DND-41 (cell line): ENCODE measurements around the gene CCDC63.

ENCODE experiments used
- ATAC-seq: fragments of 200-7000 bp; cut with Tn5 transposase; 3 replicates; pipeline ENCODE4 v1.9.1; 2021; ENCODE audit warnings: low read depth; ENCODE audit not compliant: insufficient read depth
- DNase-seq: peaks from one replicate; pipeline ENCODE4 v3.0.0-alpha.2; 2020
- H2AFZ ChIP-seq: 2 replicates; pipeline ENCODE4 v1.6.0; 2012; ENCODE audit warnings: low read depth, low read length
- H3K27ac ChIP-seq: 2 replicates; pipeline ENCODE4 v1.5.1; 2012; ENCODE audit warnings: low read length, inconsistent platforms
- H3K27me3 ChIP-seq: fragments of 200-600 bp; sonication (generic); 2 replicates; pipeline ENCODE4 v1.6.0; 2012; ENCODE audit warnings: low read length, mild to moderate bottlenecking, inconsistent platforms; ENCODE audit not compliant: insufficient read depth, poor library complexity
- H3K36me3 ChIP-seq: 2 replicates; pipeline ENCODE4 v1.5.1; 2012; ENCODE audit warnings: low read length, inconsistent platforms; ENCODE audit not compliant: insufficient read depth
- H3K4me1 ChIP-seq: 2 replicates; pipeline ENCODE4 v1.5.1; 2012; ENCODE audit warnings: mild to moderate bottlenecking, low read length; ENCODE audit not compliant: insufficient read depth
- H3K4me2 ChIP-seq: 2 replicates; pipeline ENCODE4 v1.6.0; 2012; ENCODE audit warnings: mild to moderate bottlenecking, moderate library complexity, low read length, inconsistent platforms; ENCODE audit not compliant: insufficient read depth
- H3K4me3 ChIP-seq, 2 experiments: fragments of 200-600 bp in 1 of 2; shearing (Covaris generic) in 1 of 2; 2 replicates each; pipeline ENCODE4 v1.5.1; 2012 to 2016; ENCODE audit warnings: inconsistent platforms in 2 of 2, low read length in 2 of 2, mild to moderate bottlenecking in 2 of 2, low read depth in 1 of 2, moderate library complexity in 1 of 2
- H3K79me2 ChIP-seq: 2 replicates; pipeline ENCODE4 v1.6.0; 2012; ENCODE audit warnings: low read length, inconsistent platforms; ENCODE audit not compliant: insufficient read depth
- H3K9ac ChIP-seq: 2 replicates; pipeline ENCODE4 v1.6.0; 2012; ENCODE audit warnings: low read depth, mild to moderate bottlenecking, inconsistent platforms, low read length, moderate library complexity
- H3K9me3 ChIP-seq: 2 replicates; pipeline ENCODE4 v1.5.1; 2012; ENCODE audit warnings: low read length, moderate library complexity, mild to moderate bottlenecking, inconsistent platforms; ENCODE audit not compliant: insufficient read depth, severe bottlenecking
- H4K20me1 ChIP-seq: 2 replicates; pipeline ENCODE4 v1.6.0; 2012; ENCODE audit warnings: low read length; ENCODE audit not compliant: insufficient read depth
- EZH2 ChIP-seq: IDR thresholded peaks from 3 replicates; pipeline ENCODE4 v1.6.1; 2012; ENCODE audit warnings: borderline replicate concordance, low read depth, mild to moderate bottlenecking, moderate library complexity, low read length, inconsistent platforms; ENCODE audit not compliant: severe bottlenecking
- TF ChIP-seq, protein P1 (sequence below): IDR thresholded peaks from 2 replicates; pipeline ENCODE4 v1.5.1; 2012; ENCODE audit warnings: borderline replicate concordance, low read length, moderate library complexity, mild to moderate bottlenecking; ENCODE audit not compliant: poor library complexity, severe bottlenecking; ENCODE audit errors: extremely low read depth

The CCDC63 gene

DNA sequence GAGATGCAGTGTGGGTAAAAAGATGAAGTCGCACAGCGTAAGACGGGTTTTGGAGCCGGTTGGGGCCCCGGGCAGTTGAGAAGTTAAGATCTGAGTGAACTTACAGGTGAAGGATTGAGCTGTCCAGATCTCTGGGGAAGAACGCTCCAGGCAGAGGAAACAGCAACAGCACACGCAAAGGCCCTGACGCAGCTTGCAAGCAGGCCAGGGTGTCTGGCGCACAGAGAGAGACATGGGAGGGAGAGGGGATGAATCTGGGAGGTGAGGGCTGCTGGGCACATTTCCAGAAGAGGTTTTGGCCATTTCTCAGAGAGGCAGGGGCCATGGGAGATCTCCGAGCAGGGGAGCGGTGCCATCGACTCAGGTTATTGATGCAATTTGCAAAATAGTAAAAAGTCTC is 42.6 kb downstream of the CCDC63 start:
- Histone ChIP-seq H3K4me3 (no peak overlapping the region), H4K20me1 (no peaks in the 10 kb centered on the region), H3K27me3 (no peaks in the 10 kb centered on the region)

DNA sequence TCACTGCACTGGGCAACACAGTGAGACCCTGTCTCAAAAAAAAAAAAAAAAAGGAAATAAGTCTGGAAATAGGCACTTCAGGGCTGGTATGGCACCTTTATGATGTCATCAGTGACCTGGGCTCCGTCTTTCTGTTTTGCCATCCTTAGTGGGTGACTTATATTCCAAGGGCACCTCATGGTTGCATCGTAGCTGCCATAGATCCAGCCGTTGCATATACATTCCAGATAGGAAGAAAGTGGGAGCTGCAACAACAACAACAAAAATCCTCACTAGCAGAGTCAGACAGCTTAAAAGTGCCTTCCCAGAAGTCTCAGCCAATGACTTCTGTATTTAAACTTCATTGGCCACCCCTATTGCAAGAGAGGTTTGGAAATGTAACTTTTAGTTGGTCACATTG is 47.2 kb downstream of the CCDC63 start:
- no peak for TF ChIP-seq EZH2
- TF ChIP-seq, protein P1, sequence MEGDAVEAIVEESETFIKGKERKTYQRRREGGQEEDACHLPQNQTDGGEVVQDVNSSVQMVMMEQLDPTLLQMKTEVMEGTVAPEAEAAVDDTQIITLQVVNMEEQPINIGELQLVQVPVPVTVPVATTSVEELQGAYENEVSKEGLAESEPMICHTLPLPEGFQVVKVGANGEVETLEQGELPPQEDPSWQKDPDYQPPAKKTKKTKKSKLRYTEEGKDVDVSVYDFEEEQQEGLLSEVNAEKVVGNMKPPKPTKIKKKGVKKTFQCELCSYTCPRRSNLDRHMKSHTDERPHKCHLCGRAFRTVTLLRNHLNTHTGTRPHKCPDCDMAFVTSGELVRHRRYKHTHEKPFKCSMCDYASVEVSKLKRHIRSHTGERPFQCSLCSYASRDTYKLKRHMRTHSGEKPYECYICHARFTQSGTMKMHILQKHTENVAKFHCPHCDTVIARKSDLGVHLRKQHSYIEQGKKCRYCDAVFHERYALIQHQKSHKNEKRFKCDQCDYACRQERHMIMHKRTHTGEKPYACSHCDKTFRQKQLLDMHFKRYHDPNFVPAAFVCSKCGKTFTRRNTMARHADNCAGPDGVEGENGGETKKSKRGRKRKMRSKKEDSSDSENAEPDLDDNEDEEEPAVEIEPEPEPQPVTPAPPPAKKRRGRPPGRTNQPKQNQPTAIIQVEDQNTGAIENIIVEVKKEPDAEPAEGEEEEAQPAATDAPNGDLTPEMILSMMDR, result no peak
- Histone ChIP-seq H3K4me1 (peaks cover 5% of the 10 kb centered on the region; the same call in 1 of the 2 replicates), H3K9me3 (no peaks in the 10 kb centered on the region), H3K36me3 (no peaks in the 10 kb centered on the region), H3K4me2 (0 out of 2 replicates have a peak overlapping the region, but pooled peaks have one; percentile 28), H2AFZ (no peak overlapping the region), H3K27ac (no peak overlapping the region), H3K9ac (no peak overlapping the region), H3K4me3 (no peak overlapping the region), H3K27me3 (peaks cover 3% of the 10 kb centered on the region), H3K79me2 (no peaks in the 10 kb centered on the region), H4K20me1 (no peaks in the 10 kb centered on the region)
- DNase-seq (no peak), ATAC-seq (no peak)

More for the DNA sequence above, 42.6 kb downstream of the CCDC63 start:
- Histone ChIP-seq H3K79me2 (no peaks in the 10 kb centered on the region), H3K4me1 (peaks cover 8% of the 10 kb centered on the region; the same call in 1 of the 2 replicates), H2AFZ (no peak overlapping the region), H3K4me2 (no peak overlapping the region), H3K36me3 (no peaks in the 10 kb centered on the region), H3K9ac (no peak overlapping the region), H3K27ac (no peak overlapping the region), H3K9me3 (no peaks in the 10 kb centered on the region)
- no peak for TF ChIP-seq EZH2
- TF ChIP-seq, protein P1, result no peak
- ATAC-seq (no peak), DNase-seq (no peak)

DNA sequence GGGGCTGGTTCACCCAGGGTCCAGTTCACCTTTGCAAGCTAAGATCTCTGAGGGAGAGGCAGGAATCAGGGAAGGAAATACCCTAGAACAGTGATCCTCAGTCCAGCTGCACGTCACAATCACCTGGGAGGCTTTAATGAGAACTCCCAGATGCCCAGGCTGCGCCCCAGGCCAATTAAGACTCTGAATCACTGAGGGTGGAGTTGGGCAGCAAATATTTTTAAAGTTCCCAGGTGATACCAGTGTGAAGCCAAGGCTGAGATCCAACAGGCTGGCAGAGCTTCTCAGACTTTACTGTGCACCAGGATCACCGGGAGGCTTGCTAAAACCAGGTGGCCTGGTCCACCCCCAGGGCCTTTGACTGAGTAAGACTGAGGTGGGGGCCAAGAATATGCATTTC is 49.8 kb downstream of the CCDC63 start:
- no peak for DNase-seq
- no peak for TF ChIP-seq EZH2
- TF ChIP-seq, protein P1, result no peak

DNA sequence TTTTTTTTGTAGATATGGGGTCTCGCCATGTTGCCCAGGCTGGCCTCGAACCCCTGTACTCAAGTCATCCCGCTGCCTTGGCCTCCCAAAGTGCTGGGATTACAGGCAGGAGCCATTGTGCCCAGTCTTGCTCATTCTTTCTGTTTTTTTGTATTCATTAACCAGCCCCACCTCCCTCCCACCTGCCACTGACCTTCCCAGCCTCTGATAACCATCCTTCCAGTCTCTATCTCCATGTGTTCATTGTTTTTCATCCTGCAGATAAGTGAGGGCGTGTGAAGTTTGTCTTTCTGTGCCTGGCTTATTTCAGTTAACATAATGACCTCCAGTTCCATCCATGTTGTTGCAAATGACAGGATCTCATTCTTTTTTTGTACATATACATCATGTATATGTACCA is 54.6 kb downstream of the CCDC63 start:
- no peak overlapping the region for H3K4me2 ChIP-seq
- no peak overlapping the region for H3K27ac ChIP-seq

More for the DNA sequence above, 49.8 kb downstream of the CCDC63 start:
- H2AFZ ChIP-seq, result no peak overlapping the region
- no peaks in the 10 kb centered on the region for H3K9me3 ChIP-seq
- H3K36me3 ChIP-seq, result no peaks in the 10 kb centered on the region
- H3K27me3 ChIP-seq, result peaks cover 3% of the 10 kb centered on the region
- H3K27ac ChIP-seq, result no peak overlapping the region
- no peak overlapping the region for H3K9ac ChIP-seq
- no peak overlapping the region for H3K4me3 ChIP-seq
- ATAC-seq, result no peak
- H3K79me2 ChIP-seq, result no peaks in the 10 kb centered on the region
- no peak overlapping the region for H3K4me2 ChIP-seq
- no peaks in the 10 kb centered on the region for H4K20me1 ChIP-seq
- H3K4me1 ChIP-seq, result peaks cover 5% of the 10 kb centered on the region; the same call in 1 of the 2 replicates

More for the DNA sequence above, 54.6 kb downstream of the CCDC63 start:
- ATAC-seq (no peak), DNase-seq (no peak)
- Histone ChIP-seq H4K20me1 (no peaks in the 10 kb centered on the region), H3K9me3 (no peaks in the 10 kb centered on the region), H3K4me3 (no peak overlapping the region), H3K27me3 (peaks cover 3% of the 10 kb centered on the region), H3K9ac (no peak overlapping the region), H3K4me1 (no peaks in the 10 kb centered on the region), H2AFZ (no peak overlapping the region), H3K36me3 (no peaks in the 10 kb centered on the region), H3K79me2 (no peaks in the 10 kb centered on the region)
- TF ChIP-seq EZH2, result no peak
- TF ChIP-seq, protein P1, result no peak
